SK-N-SH (cell line): ENCODE data around the gene AMDHD1. TPM values are rescaled to one million over a fixed set of nuclear protein-coding genes. Genes with fewer than 3 reads are reported as not detected.

ENCODE experiments used
- CTCF ChIA-PET: fragments of 300-600, 350-600 bp; formaldehyde crosslinking; extraction: SDS; loops from one replicate; lab custom pipeline; 2021; lab: Yijun Ruan, JAX
- POLR2A ChIA-PET: fragments of 350-600 bp; sonication (Branson Sonifier 250); formaldehyde crosslinking; extraction: SDS; loops from one replicate; lab custom pipeline; 2020; ENCODE audit warnings: antibody characterized with exemption, inconsistent platforms; lab: Yijun Ruan, JAX
- DNase-seq: peaks from one replicate; pipeline ENCODE4 v3.0.0; 2012
- H2AFZ ChIP-seq: fragments of 200-600 bp; sonication (generic); 2 replicates; pipeline ENCODE4 v1.8.1; 2016; ENCODE audit warnings: antibody characterized with exemption, mild to moderate bottlenecking, low read depth
- H3F3A ChIP-seq: fragments of 200-600 bp; sonication (generic); replicated peaks from 2 replicates; pipeline ENCODE3; 2016; ENCODE audit warnings: antibody characterized with exemption, mild to moderate bottlenecking; ENCODE audit not compliant: insufficient read depth
- H3K27ac ChIP-seq, 2 experiments: fragments of 200-500 bp in 1 of 2; fragments of 200-600 bp in 1 of 2; sonication (Bioruptor generic) in 1 of 2; sonication (generic), shearing (Covaris generic) in 1 of 2; 2 replicates each; pipeline versions ENCODE4 v1.5.1 to v1.6.1; 2014 to 2016; ENCODE audit warnings: low read depth in 2 of 2, inconsistent platforms in 1 of 2, low read length in 1 of 2, mild to moderate bottlenecking in 1 of 2, mixed read lengths in 1 of 2
- H3K27me3 ChIP-seq: fragments of 200-600 bp; sonication (generic), shearing (Covaris generic); 2 replicates; pipeline ENCODE4 v1.6.1; 2016; ENCODE audit warnings: mixed run types; ENCODE audit not compliant: insufficient read depth
- H3K36me3 ChIP-seq, 2 experiments: fragments of 200-500 bp in 1 of 2; fragments of 200-600 bp in 1 of 2; sonication (Bioruptor generic) in 1 of 2; sonication (generic) in 1 of 2; replicated peaks in 1 of 2; 2 replicates each; pipeline versions ENCODE3 to v1.5.1; 2014 to 2016; ENCODE audit warnings: low read length in 1 of 2, mild to moderate bottlenecking in 1 of 2; ENCODE audit not compliant: insufficient read depth in 2 of 2, control insufficient read depth in 1 of 2
- H3K4me1 ChIP-seq, 2 experiments: fragments of 200-500 bp in 1 of 2; fragments of 200-600 bp in 1 of 2; sonication (Bioruptor generic) in 1 of 2; sonication (generic), shearing (Covaris generic) in 1 of 2; 2 replicates each; pipeline versions ENCODE4 v1.5.1 to v1.6.1; 2014 to 2016; ENCODE audit warnings: low read depth in 1 of 2, low read length in 1 of 2, mixed run types in 1 of 2; ENCODE audit not compliant: insufficient read depth in 2 of 2, control insufficient read depth in 1 of 2
- H3K4me2 ChIP-seq: fragments of 200-600 bp; sonication (generic), shearing (Covaris generic); 2 replicates; pipeline ENCODE4 v1.6.1; 2017; ENCODE audit warnings: mixed run types
- H3K4me3 ChIP-seq, 2 experiments: fragments of 200-500 bp in 1 of 2; fragments of 200-600 bp in 1 of 2; sonication (Bioruptor generic) in 1 of 2; sonication (generic), shearing (Covaris generic) in 1 of 2; 2 replicates each; pipeline versions ENCODE4 v1.5.1 to v1.8.1; 2014 to 2016; ENCODE audit warnings: low read depth in 2 of 2, inconsistent platforms in 1 of 2, low read length in 1 of 2, mild to moderate bottlenecking in 1 of 2, mixed read lengths in 1 of 2, moderate library complexity in 1 of 2
- H3K79me2 ChIP-seq: fragments of 200-600 bp; sonication (generic); 2 replicates; pipeline ENCODE4 v1.8.1; 2017; ENCODE audit warnings: mild to moderate bottlenecking; ENCODE audit not compliant: insufficient read depth
- H3K9ac ChIP-seq: fragments of 200-600 bp; sonication (generic); 2 replicates; pipeline ENCODE4 v1.6.1; 2017; ENCODE audit warnings: mixed run types
- H3K9me2 ChIP-seq: fragments of 200-600 bp; sonication (generic); 2 replicates; pipeline ENCODE4 v1.6.1; 2017; ENCODE audit warnings: mixed run types
- H3K9me3 ChIP-seq: fragments of 200-600 bp; sonication (generic); 2 replicates; pipeline ENCODE4 v1.6.1; 2017; ENCODE audit warnings: mixed run types, mild to moderate bottlenecking, moderate library complexity
- H4K20me1 ChIP-seq: fragments of 200-600 bp; sonication (generic); 2 replicates; pipeline ENCODE4 v1.6.1; 2017; ENCODE audit warnings: mild to moderate bottlenecking, mixed run types; ENCODE audit not compliant: insufficient read depth
- IRF3 ChIP-seq: fragments of 150-350 bp; IDR thresholded peaks from 2 replicates; pipeline ENCODE4 v1.6.1; 2016; ENCODE audit warnings: mild to moderate bottlenecking, low read depth, low read length
- SMC3 ChIP-seq: IDR thresholded peaks from 2 replicates; pipeline ENCODE4 v1.6.1; 2012; ENCODE audit warnings: low read depth, low read length, improper control_type of control experiment
- TAF1 ChIP-seq: IDR thresholded peaks from 2 replicates; pipeline ENCODE4 v1.6.1; 2012; ENCODE audit warnings: low read depth, mild to moderate bottlenecking, low read length, moderate library complexity, borderline replicate concordance
- YY1 ChIP-seq: IDR thresholded peaks from 2 replicates; pipeline ENCODE4 v1.4.0; 2012; ENCODE audit warnings: low read depth, mild to moderate bottlenecking
- ZBTB33 ChIP-seq: IDR thresholded peaks from 2 replicates; pipeline ENCODE4 v1.4.0; 2012; ENCODE audit warnings: low read depth, borderline replicate concordance
- WGBS: methylation state at CpG from one replicate; pipeline ENCODE4 v1.1.6; 2017; ENCODE audit warnings: low lambda C conversion rate; 5-methylcytosine and 5-hydroxymethylcytosine counted together
- polyA plus RNA-seq, 3 experiments: library from polyadenylated mRNA; depleted of rRNA; stranded (reverse); fragments of >200 nt; gene quantifications; 2 replicates each; pipeline ENCODE4 v1.2.3, GENCODE V29; 2012

AMDHD1 gene
- polyA plus RNA-seq, 1 of the 3 experiments (the other 2 are of a cell fraction): 0.07 TPM

GRCh38 chr12:95949477-95950206, 6.5 kb downstream of the AMDHD1 start:
- ChIA-PET POLR2A (no interaction called here), CTCF (interaction anchor here (1.6 kb wide), 1 partner anchor 32 kb away, joined by 4 read pairs; no protein-coding TSS in a partner anchor)
- Histone ChIP-seq H2AFZ (no peak overlapping the region), H4K20me1 (no peaks in the 10 kb centered on the region), H3K36me3 (no peaks in the 10 kb centered on the region), H3K4me1 (no peaks in the 10 kb centered on the region), H3K27me3 (no peaks in the 10 kb centered on the region), H3K9me3 (no peaks in the 10 kb centered on the region), H3F3A (no peaks in the 10 kb centered on the region), H3K27ac (no peak overlapping the region), H3K4me2 (no peak overlapping the region), H3K4me3 (no peak overlapping the region), H3K9ac (no peak overlapping the region), H3K9me2 (no peaks in the 10 kb centered on the region), H3K79me2 (no peaks in the 10 kb centered on the region)
- no peak for TF ChIP-seq ZBTB33
- TF ChIP-seq TAF1: no peak
- DNase-seq: no peak
- 66% methylated on average over 4 of the region's 4 CpGs for WGBS

GRCh38 chr12:95951515-95951914, 8.4 kb downstream of the AMDHD1 start:
- H3K4me2 ChIP-seq: no peak overlapping the region

More at GRCh38 chr12:95951515-95951914, 8.4 kb downstream of the AMDHD1 start:
- DNase-seq: no peak
- H3K27ac ChIP-seq: no peak overlapping the region
- H3K36me3 ChIP-seq: no peaks in the 10 kb centered on the region
- CTCF ChIA-PET: interaction anchor here (1.6 to 6.1 kb wide), 2 partner anchors 33 kb away, joined by 4 to 37 read pairs; no protein-coding TSS in a partner anchor
- H3K9me3 ChIP-seq: no peaks in the 10 kb centered on the region
- no peaks in the 10 kb centered on the region for H3K79me2 ChIP-seq
- H3F3A ChIP-seq: no peaks in the 10 kb centered on the region
- H3K4me3 ChIP-seq: no peak overlapping the region
- H3K27me3 ChIP-seq: no peaks in the 10 kb centered on the region
- no peak for TF ChIP-seq YY1
- no peak for TF ChIP-seq SMC3
- TF ChIP-seq IRF3: no peak
- H2AFZ ChIP-seq: no peak overlapping the region
- no peaks in the 10 kb centered on the region for H3K4me1 ChIP-seq
- no peaks in the 10 kb centered on the region for H3K9me2 ChIP-seq
- H4K20me1 ChIP-seq: no peaks in the 10 kb centered on the region
- POLR2A ChIA-PET: interaction anchor here (1.0 kb wide), 1 partner anchor 9 kb away, joined by 4 read pairs; the partner anchor contains the start of genes AMDHD1 and CCDC38
- no peak overlapping the region for H3K9ac ChIP-seq
